GM18907 (cell line): ENCODE measurements around the gene NRN1L.
A peak's percentile ranks its signal among the peaks of the same experiment; 100 is the strongest.
"Not testable (repeated sequence)": the region's sequence is repeated elsewhere in the genome, so short reads cannot be mapped to it uniquely, and the experiment has no call there.

ENCODE experiments used
- ATAC-seq: cut with Tn5 transposase; IDR thresholded peaks from one replicate; pipeline ENCODE4 v1.9.1; 2021; ENCODE audit warnings: mild to moderate bottlenecking, moderate library complexity; ENCODE audit not compliant: unreplicated experiment

Gene NRN1L

DNA sequence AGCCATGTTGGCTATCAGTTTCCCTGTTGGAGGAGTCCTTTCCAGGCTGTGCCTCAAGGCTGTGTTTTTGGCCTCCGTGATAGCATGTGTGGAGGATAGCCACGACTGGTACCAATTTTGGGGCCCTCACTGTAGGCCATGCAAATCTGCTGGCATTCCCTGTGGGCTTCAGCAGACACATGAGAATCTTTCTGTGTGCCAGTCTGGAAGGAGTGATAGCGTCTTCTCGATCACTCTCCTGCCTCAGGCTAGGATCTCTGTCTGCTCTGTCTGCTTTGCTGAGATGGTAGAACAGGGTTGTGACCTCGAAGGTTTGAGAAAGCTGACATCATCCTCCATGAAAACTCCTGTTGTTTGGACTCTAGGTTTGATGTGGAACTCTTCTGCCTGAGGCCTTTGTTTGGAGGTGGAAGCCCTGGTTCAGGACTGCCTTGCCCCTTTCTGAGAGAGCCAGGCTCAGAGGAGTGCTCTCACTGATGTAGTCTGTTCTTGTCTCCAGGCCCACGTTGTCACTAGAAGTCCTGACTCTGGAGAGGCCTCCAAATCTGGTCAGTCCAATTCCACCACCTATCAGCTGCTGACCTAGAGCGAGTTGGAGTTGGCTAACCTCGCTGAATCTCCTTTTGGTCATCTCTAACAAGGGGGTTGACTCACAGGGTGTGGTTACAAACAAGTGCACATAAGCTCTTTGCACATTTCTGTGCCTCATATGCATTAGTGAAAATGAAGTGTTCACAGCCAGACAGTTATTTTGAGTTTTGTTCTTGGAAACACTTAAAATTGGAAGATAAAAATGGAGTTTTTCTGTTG lies 23.9 kb upstream of the NRN1L start:
- ATAC-seq, result no peak

DNA sequence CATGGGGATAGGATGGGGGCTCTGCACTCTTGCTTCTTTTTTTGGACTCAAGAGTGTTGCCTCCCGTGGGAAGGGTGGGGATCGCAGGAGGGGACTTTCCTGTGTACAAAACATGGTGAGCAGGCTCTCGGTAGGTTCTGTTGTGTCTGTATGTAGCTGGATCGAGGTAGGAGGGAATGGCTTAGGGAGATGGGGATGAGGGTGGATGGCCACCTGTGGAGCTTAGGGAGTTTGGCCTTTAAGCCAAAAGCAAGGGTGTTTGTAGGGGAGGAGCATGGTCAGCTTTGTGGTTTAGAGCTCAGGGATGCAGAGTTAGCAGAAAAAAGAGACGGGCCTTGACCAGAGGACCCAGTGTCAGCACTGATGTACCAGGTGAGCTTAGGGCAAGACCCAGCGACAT lies 22.8 kb upstream of the NRN1L start:
- ATAC-seq, result no peak

DNA sequence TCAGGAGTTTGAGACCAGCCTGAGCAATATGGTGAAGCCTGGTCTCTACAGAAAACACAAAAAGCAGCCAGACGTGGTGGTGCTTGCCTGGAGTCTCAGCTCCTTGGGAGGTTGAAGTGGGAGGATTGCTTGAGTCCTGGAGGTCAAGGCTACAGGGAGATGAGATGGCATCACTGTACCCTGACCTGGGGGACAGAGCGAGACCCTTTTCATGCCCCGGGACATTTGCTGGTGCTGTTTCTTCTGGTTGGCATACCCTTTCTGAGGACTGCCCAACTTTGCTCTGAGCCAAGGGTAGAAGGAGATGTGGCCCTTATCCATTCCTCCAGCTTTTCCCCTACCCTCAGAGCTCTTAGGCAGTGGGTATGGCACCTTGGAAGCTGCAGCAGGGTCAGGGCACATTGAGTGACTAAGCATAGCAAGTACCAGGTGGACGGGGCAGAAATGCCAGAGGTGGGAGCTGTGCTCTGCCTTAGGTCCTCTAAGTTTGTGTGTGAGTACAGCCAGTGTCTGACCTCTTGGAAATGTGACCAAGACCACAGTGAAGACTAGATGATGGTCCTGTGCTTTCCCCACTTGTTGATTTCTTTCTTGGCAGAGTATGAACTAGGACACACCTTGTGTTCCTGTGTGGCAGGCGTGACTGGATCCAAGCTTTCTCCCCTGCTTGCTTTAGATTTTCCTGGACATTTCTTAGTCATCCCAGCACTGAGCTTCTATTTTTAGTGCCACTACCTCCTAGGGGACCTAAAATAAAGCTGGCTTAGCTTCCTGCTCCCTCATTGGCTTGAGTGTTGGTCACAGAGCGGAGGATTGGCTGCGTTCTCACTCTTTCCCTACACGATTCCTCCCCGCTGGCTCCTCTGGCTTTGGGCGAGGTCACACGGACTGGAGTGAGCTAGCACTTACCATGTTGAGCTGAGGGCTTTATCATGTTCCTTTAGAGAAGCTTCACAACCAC lies 21.8 kb upstream of the NRN1L start:
- ATAC-seq, result no peak

DNA sequence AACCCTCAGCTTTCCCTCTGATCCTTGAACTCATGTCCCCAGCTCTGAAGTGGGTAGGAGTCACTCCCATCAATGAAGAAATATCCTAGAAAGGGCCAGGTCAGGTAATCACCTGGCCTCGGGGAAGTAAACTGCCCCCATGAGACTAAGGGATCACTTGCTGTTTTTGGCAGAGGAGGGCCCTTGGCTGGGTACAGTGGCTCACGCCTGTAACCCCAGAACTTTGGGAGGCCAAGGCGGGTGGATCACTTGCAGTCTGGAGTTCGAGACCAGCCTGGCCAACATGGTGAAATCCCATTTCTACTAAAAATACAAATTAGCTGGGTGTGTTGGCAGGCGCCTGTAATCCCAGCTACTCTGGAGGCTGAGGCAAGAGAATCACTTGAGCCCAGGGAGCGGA lies 20.6 kb upstream of the NRN1L start:
- not testable (repeated sequence) for ATAC-seq

DNA sequence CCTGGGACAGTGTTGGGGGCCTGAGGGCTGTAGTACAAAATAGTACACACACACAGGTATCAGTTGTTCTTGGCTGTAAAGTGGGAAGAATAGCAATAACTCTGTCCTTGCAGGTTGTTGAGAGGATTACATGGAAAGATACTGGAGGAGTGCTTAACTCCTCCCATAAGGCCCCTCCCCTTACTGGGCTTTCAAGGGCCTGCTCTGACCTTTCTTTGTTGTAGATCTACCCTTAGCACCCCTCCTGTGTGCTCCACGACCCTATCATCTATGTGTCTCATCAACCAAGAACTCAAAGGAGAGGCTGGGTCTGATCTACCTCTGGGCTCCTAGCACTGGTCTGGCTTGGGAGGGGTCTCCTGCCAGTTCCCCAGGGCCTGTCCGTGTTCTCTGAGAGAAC lies 20.1 kb upstream of the NRN1L start:
- no peak for ATAC-seq

DNA sequence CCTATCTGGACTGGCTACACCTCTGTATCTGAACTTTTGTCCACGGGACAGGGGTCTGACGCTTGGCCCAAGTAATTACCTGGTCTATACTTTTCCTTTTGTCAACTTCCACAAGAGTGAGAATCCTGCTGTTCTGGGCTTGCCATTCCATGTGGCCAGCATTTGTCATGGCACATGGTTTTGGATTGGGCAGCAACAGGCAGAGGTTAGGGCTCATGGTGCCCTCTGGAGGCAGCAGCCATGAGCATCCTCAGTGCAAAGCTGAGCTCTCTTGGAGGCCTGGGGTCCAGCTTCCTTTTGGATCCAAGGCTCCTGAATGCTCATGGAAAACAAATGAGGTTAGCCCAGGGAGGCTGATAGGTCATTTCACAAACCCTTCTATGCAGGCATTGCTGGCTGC lies 19.4 kb upstream of the NRN1L start:
- ATAC-seq, result no peak

DNA sequence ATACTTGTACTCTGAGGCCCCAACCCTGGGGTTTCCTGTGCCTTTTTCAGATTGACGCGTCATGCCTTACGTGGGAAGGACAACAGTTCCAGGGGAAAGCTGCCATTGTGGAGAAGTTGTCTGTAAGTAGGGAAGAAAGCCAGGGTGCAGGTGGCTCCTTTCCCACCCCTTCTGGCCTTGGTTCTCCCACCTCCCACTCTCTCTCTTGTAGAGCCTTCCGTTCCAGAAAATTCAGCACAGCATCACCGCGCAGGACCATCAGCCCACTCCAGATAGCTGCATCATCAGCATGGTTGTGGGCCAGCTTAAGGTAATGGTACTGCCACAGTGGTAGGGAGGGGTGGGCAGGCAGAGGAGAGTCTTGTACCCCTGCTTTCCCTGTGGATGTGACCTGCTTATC lies 16.4 kb upstream of the NRN1L start:
- ATAC-seq, result no peak

DNA sequence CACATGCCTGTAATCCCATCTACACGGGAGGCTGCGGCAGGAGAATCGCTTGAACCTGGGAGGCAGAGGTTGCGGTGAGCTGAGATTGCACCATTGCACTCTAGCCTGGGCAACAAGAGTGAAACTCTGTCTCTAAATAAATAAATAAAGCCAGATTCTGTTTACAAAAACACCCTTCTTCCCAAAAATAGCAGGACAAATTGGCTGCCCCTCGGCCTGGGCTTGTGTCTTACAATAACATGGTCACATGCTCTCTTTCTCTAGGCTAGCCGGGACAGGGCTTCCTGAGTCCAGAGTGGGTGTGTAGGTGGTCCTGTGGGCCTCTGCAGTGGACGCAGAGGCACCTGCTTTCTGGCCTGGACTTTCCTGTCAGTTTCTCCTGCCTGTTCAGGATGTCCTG lies 15.0 kb upstream of the NRN1L start:
- no peak for ATAC-seq

DNA sequence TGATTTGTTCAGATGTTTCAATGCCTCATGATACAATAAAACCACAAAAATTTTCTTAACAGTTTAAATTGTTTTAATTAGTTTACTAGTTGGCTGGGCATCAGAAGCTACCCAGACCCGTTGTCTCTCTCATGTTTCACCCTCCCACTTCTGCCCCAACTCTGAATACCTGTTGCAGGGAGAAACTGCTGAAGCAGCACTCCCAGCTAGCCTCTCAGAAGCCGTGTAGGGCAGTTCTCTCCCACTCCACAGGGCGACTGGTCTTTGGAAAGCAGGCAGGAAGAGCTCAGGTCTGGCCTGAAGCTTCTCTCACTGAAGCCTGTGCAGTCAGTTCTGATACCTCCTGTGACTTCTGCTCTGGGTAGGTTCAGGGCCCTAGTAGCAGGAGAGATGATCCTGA lies 13.4 kb upstream of the NRN1L start:
- no peak for ATAC-seq

DNA sequence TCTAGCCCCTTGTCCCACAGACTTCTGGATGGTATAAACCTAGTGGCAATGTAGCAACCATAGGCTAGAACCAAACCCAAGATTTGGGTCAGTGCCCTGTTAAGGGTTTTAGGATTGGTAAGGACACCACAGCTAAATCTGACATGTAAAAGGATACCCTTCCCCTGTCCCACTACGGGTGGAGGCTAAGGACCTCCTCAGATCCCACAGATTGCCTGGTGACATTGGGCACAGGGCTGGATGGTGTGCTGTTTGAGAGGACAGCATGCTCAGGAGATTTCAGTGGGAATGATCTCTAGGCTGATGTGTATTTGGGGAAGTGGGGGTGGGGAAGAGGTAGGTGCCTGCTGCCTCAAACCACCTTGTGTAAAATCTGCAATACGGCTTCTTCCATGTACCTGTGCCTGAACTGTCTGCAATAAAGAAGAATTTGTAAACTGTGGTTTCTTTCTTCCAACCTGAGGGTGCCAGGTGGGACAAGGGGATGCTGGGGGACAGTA lies 12.5 kb upstream of the NRN1L start:
- no peak for ATAC-seq

DNA sequence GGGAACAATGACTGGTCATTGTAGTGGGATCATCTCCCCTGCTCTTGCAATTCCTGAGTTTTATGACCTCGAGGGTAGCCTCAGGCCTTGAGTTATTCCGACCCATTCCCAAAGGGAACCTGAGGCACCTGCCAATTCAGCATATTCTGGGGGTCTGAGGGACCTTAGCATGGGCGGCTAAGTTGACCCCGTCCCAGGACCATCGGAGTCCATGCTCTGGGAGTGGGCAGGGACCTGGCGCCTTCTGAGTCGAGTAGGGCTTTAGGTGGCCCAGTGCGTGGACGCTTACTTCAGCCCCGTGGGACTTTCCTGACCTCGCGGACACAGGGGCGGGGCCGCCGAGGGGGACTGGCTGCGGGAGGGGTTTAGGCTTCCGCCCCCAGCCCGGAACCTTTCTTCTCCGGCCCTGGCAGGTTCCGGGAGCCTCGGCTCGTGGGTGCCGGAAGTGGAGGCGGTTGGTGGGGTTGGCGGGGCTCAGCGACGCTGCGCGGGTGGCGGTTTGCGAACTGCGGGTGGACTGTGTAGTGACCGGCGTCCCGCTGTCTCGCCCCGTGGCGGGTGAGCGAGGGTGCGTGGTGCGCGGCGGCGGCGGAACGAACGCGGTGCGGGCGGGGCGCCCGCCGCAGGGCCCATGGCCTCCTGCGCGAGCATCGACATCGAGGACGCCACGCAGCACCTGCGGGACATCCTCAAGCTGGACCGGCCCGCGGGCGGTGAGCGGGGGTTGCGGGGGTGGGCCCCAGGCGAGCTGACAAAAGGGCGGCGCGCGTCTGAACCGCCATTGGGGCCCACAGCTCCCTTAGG lies 11.9 kb upstream of the NRN1L start, which contains the start of gene EDC4:
EDC4 (plus strand) TSS at position 422 of the 804 bp plus-strand sequence; CDS start at position 632, 210 bp downstream.
- ATAC-seq, result peak; percentile 75

DNA sequence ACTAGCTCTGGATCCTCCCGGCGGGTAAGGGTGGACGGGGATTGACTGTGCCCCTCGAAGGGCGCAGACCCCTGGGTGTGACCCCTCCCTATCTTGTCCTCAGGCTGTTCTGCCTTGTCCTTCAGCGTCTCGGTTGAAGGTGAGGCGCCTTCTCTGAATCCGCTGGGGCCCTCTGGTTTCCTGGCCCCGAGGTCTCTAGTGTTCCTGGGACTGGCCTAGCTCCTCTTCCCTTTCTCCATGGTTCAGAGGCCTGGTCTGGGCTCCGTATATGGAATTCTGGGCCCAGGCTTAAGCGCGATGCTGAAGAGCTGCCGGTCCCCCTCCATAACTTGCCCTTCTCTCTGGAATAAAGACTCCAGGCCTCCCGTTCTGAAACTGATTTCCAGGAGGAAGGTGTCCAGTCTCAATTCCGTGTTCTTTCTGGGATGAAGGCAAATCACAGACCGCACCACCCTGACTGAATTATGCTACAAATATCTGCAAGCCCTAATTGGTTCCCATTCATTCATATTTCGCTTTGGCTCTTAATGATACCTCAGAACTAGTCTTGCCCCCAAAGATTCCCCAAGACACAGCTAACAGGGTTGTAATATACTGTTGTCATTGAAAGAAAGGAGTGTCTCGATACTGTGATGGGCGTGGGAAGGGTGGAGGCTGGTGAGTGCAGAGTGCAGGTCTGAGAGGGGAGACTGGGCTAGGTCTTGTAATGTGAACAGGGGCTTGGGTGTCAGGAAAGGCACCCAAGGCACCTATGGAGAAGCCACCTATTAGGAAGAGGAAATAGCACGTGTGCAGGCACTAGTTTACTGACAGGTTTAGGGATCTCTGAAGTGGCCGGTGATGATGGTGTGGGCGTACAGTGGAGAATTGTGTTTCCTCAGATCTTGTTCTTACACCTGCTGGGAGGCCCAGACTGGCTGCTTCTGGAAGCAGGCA lies 11.0 kb upstream of the NRN1L start:
- peak; percentile 22 for ATAC-seq

DNA sequence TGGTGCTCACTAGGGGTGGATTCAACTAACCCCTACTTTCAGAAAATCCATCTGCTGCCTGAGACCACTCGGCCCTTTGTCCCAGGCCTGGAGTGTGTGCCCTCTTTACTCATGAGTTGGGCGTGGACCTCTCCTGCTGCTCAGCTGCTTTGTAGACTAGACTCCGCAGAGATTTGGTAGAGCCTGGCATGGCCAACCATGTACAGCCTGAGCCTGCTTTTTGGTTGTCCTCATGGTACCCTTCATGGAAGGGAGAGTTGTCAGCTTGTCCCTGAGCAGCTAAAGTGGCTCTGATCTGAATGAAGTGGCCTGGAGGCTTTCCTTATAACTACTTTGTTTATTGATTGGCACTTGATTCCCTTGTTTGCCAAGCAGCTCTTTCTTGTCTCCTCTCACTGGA lies 10.3 kb upstream of the NRN1L start:
- ATAC-seq, result no peak

DNA sequence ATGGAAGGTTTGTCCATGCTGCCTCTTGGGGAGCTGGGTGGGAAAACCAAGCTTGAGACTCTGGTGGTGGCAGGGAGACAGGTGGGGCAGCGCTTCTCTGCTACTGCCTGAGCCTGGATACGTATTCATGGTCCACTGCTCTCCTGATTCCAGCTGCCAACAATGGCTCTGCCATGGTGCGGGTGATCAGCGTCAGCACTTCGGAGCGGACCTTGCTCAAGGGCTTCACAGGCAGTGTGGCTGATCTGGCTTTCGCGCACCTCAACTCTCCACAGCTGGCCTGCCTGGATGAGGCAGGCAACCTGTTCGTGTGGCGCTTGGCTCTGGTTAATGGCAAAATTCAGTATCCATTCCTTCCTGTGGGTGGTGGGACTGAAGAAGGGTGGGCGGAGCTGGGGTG lies 7.6 kb upstream of the NRN1L start:
- no peak for ATAC-seq

DNA sequence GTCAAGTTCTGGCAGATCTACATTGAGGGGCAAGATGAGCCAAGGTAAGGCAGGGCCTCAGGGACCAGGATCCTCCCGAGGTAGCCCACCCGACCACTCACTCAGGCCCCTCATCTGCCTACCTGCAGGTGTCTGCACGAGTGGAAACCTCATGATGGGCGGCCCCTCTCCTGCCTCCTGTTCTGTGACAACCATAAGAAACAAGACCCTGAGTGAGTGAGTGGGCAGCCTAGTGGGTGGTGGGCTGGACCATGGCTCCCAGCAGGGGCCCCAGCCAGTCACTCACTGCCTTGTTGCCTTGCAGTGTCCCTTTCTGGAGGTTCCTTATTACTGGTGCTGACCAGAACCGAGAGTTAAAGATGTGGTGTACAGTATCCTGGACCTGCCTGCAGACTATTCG lies 6.5 kb upstream of the NRN1L start:
- ATAC-seq, result no peak

DNA sequence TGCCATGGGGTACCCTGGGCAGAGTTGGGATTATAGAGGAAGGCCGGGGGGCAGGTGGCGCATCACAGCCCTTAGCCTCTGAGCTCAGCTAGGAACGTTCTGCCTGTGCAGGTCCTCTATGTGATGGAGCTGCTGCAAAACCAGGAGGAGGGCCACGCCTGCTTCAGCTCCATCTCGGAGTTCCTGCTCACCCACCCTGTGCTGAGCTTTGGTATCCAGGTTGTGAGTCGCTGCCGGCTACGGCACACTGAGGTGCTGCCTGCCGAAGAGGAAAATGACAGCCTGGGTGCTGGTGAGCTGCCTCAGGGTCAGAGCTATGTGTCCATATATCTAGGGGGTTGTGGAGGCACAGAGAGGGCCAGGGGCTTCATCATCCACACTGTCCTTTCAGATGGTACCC lies 5.8 kb upstream of the NRN1L start:
- ATAC-seq, result no peak

DNA sequence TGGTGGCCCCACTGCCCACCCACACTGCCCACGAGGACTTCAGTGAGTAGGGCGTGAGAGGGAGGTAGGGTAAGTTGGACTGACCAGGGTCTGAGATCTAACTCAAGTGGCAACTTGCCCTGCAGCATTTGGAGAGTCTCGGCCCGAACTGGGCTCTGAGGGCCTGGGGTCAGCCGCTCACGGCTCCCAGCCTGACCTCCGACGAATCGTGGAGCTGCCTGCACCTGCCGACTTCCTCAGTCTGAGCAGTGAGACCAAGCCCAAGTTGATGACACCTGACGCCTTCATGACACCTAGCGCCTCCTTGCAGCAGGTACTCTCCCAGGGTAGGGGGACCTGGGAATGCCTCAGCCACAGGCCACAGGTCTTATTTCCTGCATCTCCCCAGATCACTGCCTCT lies 5.2 kb upstream of the NRN1L start:
- no peak for ATAC-seq

DNA sequence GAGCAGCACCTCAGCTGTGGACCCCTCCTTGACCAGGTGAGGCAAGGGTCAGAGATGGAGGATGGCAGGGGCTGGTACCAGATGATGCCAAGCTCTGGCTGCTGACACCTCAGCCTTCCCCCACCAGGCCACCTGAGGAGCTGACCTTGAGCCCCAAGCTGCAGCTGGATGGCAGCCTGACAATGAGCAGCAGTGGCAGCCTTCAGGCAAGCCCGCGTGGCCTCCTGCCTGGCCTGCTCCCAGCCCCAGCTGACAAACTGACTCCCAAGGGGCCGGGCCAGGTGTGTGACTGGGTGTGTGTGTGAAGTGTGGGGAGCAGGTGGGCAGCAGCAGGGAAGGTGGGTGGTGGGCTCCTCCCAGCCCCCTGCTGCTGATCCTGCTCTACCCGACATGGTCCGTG lies 4.7 kb upstream of the NRN1L start:
- no peak for ATAC-seq

DNA sequence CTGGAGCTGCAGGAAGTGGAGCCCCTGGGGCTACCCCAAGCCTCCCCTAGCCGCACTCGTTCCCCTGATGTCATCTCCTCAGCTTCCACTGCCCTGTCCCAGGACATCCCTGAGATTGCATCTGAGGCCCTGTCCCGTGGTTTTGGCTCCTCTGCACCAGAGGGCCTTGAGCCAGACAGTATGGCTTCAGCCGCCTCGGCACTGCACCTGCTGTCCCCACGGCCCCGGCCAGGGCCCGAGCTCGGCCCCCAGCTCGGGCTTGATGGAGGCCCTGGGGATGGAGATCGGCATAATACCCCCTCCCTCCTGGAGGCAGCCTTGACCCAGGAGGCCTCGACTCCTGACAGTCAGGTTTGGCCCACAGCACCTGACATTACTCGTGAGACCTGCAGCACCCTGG lies 4.1 kb upstream of the NRN1L start:
- no peak for ATAC-seq

DNA sequence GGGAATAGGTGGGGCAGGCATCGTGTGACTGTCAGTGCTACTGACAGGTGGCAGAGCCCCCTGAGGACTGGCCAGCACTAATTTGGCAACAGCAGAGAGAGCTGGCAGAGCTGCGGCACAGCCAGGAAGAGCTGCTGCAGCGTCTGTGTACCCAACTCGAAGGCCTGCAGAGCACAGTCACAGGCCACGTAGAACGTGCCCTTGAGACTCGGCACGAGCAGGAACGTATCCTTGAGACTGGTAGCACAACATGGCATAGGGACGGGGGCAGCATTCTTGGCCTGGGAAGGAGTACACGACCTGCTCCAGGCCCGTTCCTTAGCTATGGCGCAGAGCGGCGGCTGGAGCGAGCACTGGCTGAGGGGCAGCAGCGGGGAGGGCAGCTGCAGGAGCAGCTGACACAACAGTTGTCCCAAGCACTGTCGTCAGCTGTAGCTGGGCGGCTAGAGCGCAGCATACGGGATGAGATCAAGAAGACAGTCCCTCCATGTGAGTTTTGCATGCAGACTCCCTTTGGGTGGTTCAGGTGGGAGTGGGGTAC lies 3.0 kb upstream of the NRN1L start:
- no peak for ATAC-seq
